Breast epithelium (tissue), 3 donors: ENCODE results near the gene LDLRAD3.

Source experiments
- POLR2A ChIP-seq: fragments of 450-650 bp; IDR thresholded peaks from one replicate; pipeline ENCODE4 v1.6.1; 2016; ENCODE audit warnings: antibody characterized with exemption, mild to moderate bottlenecking, moderate library complexity
- POLR2AphosphoS5 ChIP-seq, 3 donors: sonication (generic); formaldehyde crosslinking; IDR thresholded peaks; one replicate each; pipeline ENCODE4 v1.6.1; 2017; ENCODE audit warnings: antibody characterized with exemption in 3 of 3
- TF ChIP-seq, protein P1 (sequence below), 3 donors: fragments of 450-650 bp; IDR thresholded peaks; one replicate each; pipeline ENCODE4 v1.5.1; 2016 to 2017; ENCODE audit warnings: antibody characterized with exemption in 3 of 3, mild to moderate bottlenecking in 3 of 3, moderate library complexity in 3 of 3

GRCh38 chr11:36210529-36210928, 266.7 kb downstream of the LDLRAD3 start:
- TF ChIP-seq, protein P1, sequence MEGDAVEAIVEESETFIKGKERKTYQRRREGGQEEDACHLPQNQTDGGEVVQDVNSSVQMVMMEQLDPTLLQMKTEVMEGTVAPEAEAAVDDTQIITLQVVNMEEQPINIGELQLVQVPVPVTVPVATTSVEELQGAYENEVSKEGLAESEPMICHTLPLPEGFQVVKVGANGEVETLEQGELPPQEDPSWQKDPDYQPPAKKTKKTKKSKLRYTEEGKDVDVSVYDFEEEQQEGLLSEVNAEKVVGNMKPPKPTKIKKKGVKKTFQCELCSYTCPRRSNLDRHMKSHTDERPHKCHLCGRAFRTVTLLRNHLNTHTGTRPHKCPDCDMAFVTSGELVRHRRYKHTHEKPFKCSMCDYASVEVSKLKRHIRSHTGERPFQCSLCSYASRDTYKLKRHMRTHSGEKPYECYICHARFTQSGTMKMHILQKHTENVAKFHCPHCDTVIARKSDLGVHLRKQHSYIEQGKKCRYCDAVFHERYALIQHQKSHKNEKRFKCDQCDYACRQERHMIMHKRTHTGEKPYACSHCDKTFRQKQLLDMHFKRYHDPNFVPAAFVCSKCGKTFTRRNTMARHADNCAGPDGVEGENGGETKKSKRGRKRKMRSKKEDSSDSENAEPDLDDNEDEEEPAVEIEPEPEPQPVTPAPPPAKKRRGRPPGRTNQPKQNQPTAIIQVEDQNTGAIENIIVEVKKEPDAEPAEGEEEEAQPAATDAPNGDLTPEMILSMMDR (IDR thresholded peaks at IDR 0.05) = no peak
- no peak for TF ChIP-seq POLR2AphosphoS5 (IDR thresholded peaks at IDR 0.05)
- no peak for TF ChIP-seq POLR2A
